Peyer's patch (tissue), 4 donors: ENCODE results near the gene STARD9. TPM values are rescaled to one million over a fixed set of nuclear protein-coding genes. Genes with fewer than 3 reads are reported as not detected.
"Not testable (repeated sequence)": the region's sequence is repeated elsewhere in the genome, so short reads cannot be mapped to it uniquely, and the experiment has no call there.

Experiments used
- DNase-seq, 3 donors: peaks; one replicate each; pipeline ENCODE4 v3.0.0-alpha.2; 2017 to 2019
- H3K27ac ChIP-seq, 4 donors: fragments of 200-600 bp; sonication (generic); one replicate each; pipeline ENCODE4 v1.5.1; 2016 to 2019
- H3K27me3 ChIP-seq, 2 donors: fragments of 200-600 bp; sonication (generic); one replicate each; pipeline ENCODE4 v1.5.1; 2019
- H3K36me3 ChIP-seq, 3 donors: fragments of 200-600 bp; sonication (generic); one replicate each; pipeline ENCODE4 v1.5.1; 2016 to 2019
- H3K4me1 ChIP-seq, 4 donors: fragments of 200-600 bp; sonication (generic); one replicate each; pipeline ENCODE4 v1.5.1; 2016 to 2019
- H3K4me3 ChIP-seq, 4 donors: fragments of 200-600 bp; sonication (generic); 1 replicate in 3 of 4; 2 replicates in 1 of 4; pipeline ENCODE4 v1.5.1; 2016 to 2019; ENCODE audit warnings: mild to moderate bottlenecking in 1 of 4
- H3K9me3 ChIP-seq, 4 donors: fragments of 200-600 bp; sonication (generic); one replicate each; pipeline ENCODE4 v1.5.1; 2016 to 2019; ENCODE audit warnings: mild to moderate bottlenecking in 1 of 4
- CTCF ChIP-seq, 6 experiments: fragments of 450-650 bp in 4 of 6; fragments of 200-600 bp in 2 of 6; sonication (generic) in 1 of 6; IDR thresholded peaks; one replicate each; pipeline ENCODE4 v1.5.1; 2017 to 2019; ENCODE audit warnings: antibody characterized with exemption in 6 of 6, mild to moderate bottlenecking in 3 of 6, moderate library complexity in 1 of 6
- POLR2A ChIP-seq, 2 donors: fragments of 450-650 bp; IDR thresholded peaks; one replicate each; pipeline ENCODE4 v1.5.1; 2017; ENCODE audit warnings: antibody characterized with exemption in 2 of 2, mild to moderate bottlenecking in 2 of 2, moderate library complexity in 2 of 2
- total RNA-seq, 4 donors: library from RNA; depleted of rRNA; stranded (reverse); fragments of >200 nt; gene quantifications; one replicate each; pipeline ENCODE4 v1.1.0, GENCODE V29; 2016

The STARD9 gene
- total RNA-seq, 4 donors from 2014 or later = 4.2 to 153 (median 20.4) TPM

GRCh38 chr15:42592716-42593115, 17.3 kb downstream of the STARD9 start:
- H3K9me3 ChIP-seq = no peaks in the 10 kb centered on the region

GRCh38 chr15:42593143-42593542, 17.7 kb downstream of the STARD9 start:
- Histone ChIP-seq H3K27me3 (no peaks in the 10 kb centered on the region), H3K4me3 (no peak overlapping the region), H3K36me3 (no peaks in the 10 kb centered on the region), H3K4me1 (peaks cover 0 to 14% (median 0%) of the 10 kb centered on the region in 4 donors), H3K27ac (peak overlapping the region in 3 of 4 donors; percentile 28 to 67 (median 42)), H3K9me3 (no peaks in the 10 kb centered on the region)
- DNase-seq = no peak
- TF ChIP-seq POLR2A (IDR thresholded peaks at IDR 0.05) = no peak
- TF ChIP-seq CTCF (IDR thresholded peaks at IDR 0.05) = no peak

More at GRCh38 chr15:42592716-42593115, 17.3 kb downstream of the STARD9 start:
- Histone ChIP-seq H3K4me3 (no peak overlapping the region), H3K4me1 (peaks cover 0 to 14% (median 0%) of the 10 kb centered on the region in 4 donors), H3K27ac (peak overlapping the region in 3 of 4 donors; percentile 28 to 67 (median 42)), H3K27me3 (no peaks in the 10 kb centered on the region), H3K36me3 (no peaks in the 10 kb centered on the region)
- TF ChIP-seq CTCF (IDR thresholded peaks at IDR 0.05) (no peak), POLR2A (IDR thresholded peaks at IDR 0.05) (no peak)
- DNase-seq = no peak

- Histone ChIP-seq H3K4me3 (no peak overlapping the region), H3K36me3 (no peaks in the 10 kb centered on the region), H3K9me3 (no peaks in the 10 kb centered on the region), H3K4me1 (peaks cover 0 to 14% (median 0%) of the 10 kb centered on the region in 4 donors), H3K27me3 (no peaks in the 10 kb centered on the region), H3K27ac (peak overlapping the region in 3 of 4 donors; percentile 18 to 67 (median 42))
- TF ChIP-seq POLR2A (IDR thresholded peaks at IDR 0.05) (no peak), CTCF (IDR thresholded peaks at IDR 0.05) (no peak)
- DNase-seq = no peak
Observed at GRCh38 chr15:42594095-42594494, 18.7 kb downstream of the STARD9 start.

GRCh38 chr15:42595626-42596240, 20.3 kb downstream of the STARD9 start:
- TF ChIP-seq CTCF (IDR thresholded peaks at IDR 0.05) = no peak
- no peak for TF ChIP-seq POLR2A (IDR thresholded peaks at IDR 0.05)
- H3K27ac ChIP-seq = peak overlapping the region in 2 of 4 donors; percentile 46 to 51
- H3K9me3 ChIP-seq = no peaks in the 10 kb centered on the region
- DNase-seq = no peak
- no peaks in the 10 kb centered on the region for H3K27me3 ChIP-seq
- H3K4me1 ChIP-seq = peaks cover 0 to 14% (median 0%) of the 10 kb centered on the region in 4 donors
- H3K4me3 ChIP-seq = no peak overlapping the region
- no peaks in the 10 kb centered on the region for H3K36me3 ChIP-seq

- H3K4me1 ChIP-seq = peaks cover 0 to 18% (median 5%) of the 10 kb centered on the region in 4 donors
Observed at GRCh38 chr15:42601316-42601715, 25.9 kb downstream of the STARD9 start.

GRCh38 chr15:42602501-42602900, 27.1 kb downstream of the STARD9 start:
- no peaks in the 10 kb centered on the region for H3K27me3 ChIP-seq
- H3K27ac ChIP-seq = no peak overlapping the region
- peaks cover 0 to 18% (median 5%) of the 10 kb centered on the region in 4 donors for H3K4me1 ChIP-seq
- no peaks in the 10 kb centered on the region for H3K36me3 ChIP-seq
- H3K9me3 ChIP-seq = no peaks in the 10 kb centered on the region
- DNase-seq = no peak
- no peak overlapping the region for H3K4me3 ChIP-seq
- TF ChIP-seq CTCF (IDR thresholded peaks at IDR 0.05) (no peak), POLR2A (IDR thresholded peaks at IDR 0.05) (no peak)

More at GRCh38 chr15:42601316-42601715, 25.9 kb downstream of the STARD9 start:
- H3K4me3 ChIP-seq, H3K9me3 ChIP-seq, H3K27me3 ChIP-seq, DNase-seq, H3K27ac ChIP-seq, H3K36me3 ChIP-seq: not testable (repeated sequence)
